ENCODE data around the gene RPS15.

- TF ChIP-seq CTCF (IDR thresholded peaks at IDR 0.05) = peak; percentile 51
- no peak for TF ChIP-seq ZFX (IDR thresholded peaks at IDR 0.05; ENCODE audit: borderline replicate concordance)
Observed at GRCh38 chr19:1468821-1469254, 30.6 kb downstream of the RPS15 start.

Data from 22Rv1 (cell line).